ELF-1 (cell line): ENCODE measurements around the gene A3GALT2.

Source experiments
- DNase-seq: peaks from one replicate; pipeline ENCODE4 v3.0.0-alpha.2; 2016; ENCODE audit warnings: low read depth, low spot score

Gene A3GALT2

DNA sequence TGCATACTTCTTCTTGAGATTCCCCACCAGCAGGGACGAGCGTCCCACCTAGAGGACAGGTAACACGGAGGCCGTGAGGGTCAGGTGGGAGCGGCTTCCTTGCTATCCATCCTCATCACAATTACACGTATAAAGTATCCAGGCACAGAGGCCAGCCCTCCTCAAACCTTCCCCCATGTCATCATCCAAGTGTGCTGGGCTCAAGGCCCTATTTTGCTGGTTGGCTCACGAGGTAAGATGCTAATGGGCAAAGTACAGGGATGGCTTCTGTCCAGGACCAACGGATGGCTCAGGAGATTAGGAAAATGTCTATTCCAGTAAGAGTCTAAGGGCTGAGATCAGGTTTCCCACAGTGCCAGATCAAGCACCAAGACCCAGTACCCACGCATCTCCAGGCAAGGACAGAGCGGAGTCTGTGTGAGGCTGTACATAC, 11.5 kb upstream of the A3GALT2 start:
- DNase-seq, result no peak

- DNase-seq, result no peak
Measured at GRCh38 chr1:33331444-33332356, 10.8 kb upstream of the A3GALT2 start.

DNA sequence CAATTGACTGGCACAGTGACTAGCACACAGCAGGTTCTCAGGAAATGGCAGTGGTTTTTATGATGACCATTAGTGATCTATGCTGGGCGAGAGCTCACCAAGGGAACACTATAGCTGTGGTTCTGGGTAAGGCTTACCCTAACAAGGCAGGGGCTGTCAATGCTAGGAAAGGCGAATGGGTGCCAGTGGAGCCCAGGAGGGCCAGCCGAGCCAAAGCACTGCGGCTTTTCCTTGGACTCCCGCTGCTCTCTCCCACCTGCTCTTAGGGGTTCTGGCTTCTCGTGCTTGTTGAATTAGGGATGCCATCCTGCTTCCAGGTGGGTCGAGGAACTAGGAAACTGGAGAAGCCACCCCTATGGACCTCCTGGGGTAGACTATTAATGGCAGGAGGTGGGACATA, 10.0 kb upstream of the A3GALT2 start:
- no peak for DNase-seq

DNA sequence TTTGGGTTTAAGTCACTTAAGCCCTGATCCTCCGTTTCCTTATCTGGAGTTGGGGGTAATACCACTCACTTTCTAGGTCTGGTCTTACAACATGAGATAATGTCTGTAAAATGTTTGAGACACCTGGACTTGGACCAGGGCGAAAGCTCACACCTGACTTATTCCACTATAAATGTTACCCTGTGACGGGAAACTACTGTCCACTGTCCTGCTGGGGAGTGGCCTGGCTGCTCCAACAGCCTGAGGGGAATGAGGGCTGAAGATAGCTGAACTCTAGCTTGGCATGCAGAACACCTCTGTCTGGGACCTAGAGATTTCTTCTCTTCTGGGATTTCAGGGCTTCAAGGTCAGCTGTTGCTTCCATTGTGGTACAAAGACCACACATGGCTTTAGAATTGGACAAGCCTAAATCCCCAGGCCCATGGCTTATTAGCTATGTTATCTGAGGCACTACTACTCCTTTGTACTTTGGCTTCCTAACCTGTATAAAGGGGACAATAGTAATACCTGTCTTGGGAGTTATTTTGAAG, 9.5 kb upstream of the A3GALT2 start:
- no peak for DNase-seq

GRCh38 chr1:33329600-33330305, 8.9 kb upstream of the A3GALT2 start:
- no peak for DNase-seq

DNA sequence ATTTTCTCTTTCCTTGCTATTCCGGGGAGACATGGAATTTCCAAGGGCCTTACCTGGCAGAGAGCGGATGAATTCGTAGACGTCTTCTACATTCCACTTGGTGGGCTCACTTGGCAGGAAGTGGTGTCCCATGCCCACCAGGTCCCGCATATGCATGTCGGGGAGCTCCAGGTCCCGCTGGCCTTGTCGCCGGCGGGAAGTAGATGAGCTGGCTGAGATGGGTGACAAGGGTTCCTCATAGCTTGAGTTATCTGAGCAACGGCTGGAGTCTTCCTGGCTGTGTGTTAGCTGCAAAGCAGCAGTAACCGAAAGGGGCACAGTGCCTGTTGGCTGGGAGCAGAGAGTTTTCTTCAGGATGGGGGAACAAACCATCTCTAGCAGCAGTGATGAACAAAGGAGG, 7.9 kb upstream of the A3GALT2 start:
- no peak for DNase-seq

- DNase-seq, result no peak
Measured at GRCh38 chr1:33327587-33328325, 6.9 kb upstream of the A3GALT2 start.

DNA sequence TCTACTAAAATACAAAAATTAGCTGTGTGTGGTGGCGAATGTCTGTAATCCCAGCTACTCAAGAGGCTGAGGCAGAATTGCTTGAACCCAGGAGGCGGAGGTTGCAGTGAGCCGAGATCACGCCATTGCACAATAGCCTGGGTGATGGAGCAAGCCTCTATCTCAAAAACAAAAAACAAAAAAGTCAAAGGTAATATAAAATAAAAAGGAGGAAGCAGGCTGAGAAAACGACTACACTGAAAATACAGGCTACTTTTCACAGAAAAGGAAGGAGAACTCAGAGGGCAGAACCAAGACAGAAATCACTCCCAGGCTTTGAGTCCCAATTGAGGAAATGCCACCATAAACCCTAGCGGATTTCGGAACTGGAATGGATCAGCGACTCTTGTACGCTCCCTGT, 5.9 kb upstream of the A3GALT2 start:
- DNase-seq, result no peak

- no peak for DNase-seq
Measured at GRCh38 chr1:33324677-33325575, 4.0 kb upstream of the A3GALT2 start.

GRCh38 chr1:33323663-33324477, 3.0 kb upstream of the A3GALT2 start:
- no peak for DNase-seq

GRCh38 chr1:33322870-33323585, 2.1 kb upstream of the A3GALT2 start:
- no peak for DNase-seq

- no peak for DNase-seq
Measured at GRCh38 chr1:33322109-33322508, 1.2 kb upstream of the A3GALT2 start.

DNA sequence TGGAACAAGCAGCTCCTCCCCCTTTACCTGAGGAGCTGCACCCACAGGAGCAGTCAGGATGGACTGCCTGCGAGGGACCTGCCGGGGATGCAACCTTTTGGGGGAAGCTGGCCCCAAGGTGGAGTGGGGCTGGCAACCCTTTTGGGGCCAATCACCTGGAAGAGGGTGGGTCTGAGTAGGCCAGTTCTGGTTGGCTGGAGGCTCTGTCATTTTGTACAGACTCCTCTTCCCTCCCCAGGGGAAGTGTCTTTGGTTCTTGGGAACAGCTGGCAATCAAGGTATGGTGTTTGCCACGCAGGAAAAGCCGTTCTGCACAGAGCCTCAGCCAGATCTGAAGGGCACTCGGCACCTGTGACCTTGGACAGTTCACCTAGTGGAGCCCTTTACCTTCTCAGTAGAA, 280 bp upstream of the A3GALT2 start:
- DNase-seq, result no peak

GRCh38 chr1:33319949-33320618, 814 bp downstream of the A3GALT2 start:
- no peak for DNase-seq

DNA sequence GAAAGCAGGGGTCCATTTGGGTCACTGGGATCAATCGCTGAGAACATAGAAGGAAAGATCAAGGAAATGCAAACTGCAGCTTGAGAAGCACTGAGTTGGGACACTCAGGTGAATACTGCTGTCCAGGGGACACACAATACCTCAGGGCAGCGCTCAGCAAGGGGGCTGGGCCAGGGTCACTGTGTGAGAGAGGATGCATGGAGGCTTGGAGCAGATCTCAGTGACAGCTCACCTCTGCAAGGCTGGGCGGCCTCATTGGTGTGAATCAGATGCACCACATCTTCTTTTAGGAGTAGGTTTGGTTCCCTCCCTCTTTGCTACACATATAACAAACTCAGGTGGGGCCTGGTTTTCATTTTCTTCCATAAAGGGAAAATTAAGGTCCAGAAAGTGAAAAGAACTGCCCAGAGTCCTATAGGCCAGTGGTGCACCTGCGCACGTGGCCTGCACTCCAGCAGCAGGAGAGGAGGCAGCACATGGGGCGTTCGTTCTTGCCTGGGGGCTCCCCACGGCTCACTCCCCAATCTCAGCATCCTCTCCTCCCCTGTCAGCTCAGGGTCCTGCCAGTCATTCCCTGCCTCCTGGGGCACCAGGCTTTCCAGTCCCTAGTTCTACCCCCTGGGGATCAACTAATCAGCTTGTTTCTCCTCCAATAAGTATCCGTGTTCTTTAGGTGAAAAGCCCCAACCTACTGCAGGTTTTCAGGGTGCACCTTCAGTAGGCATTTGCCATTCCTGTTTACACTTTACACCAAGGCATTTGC, 1.5 kb downstream of the A3GALT2 start:
- no peak for DNase-seq

DNA sequence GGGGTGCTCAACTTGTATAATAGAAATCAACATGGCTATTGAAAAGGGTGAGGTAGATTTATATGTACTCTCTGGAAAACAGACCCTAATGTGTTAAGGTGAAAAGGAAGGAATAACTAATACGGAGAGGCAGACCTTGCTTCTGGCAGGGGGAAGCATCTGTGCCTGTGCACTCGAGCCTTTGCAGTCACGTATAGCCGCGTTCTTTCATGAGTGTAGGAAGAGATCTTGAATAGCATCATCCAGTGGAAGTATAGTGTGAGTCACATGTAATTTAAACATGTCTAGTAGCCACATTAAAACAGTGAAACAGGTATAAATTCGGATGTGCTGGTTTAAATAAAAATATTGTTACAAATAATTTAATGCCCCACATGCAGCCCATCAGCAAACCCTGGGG, 3.0 kb downstream of the A3GALT2 start:
- no peak for DNase-seq

DNA sequence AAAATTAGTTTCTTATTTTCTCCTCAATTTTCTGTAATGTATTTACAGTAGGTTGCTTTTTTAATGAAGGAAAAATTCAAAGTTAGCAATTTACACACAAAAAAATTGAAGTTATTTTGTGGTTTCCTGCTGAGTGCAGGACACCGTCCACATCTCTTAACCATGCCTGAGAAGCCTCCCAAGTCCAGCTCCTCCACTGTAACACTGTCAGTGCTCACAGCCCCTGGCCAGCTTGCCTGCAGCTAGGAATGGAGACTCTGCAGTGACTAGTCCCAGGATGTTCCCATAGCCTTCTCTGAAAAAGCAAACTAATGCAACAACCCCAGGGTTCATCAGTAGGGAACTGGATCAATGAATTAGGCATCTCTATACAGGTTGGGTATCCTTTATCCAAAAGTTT, 3.5 kb downstream of the A3GALT2 start:
- no peak for DNase-seq

- no peak for DNase-seq
Measured at GRCh38 chr1:33316601-33317000, 4.3 kb downstream of the A3GALT2 start.
